Gastroesophageal sphincter (tissue), 3 donors: Measurements from ENCODE around the gene LYPD1.

Source experiments
- EP300 ChIP-seq: sonication (generic); formaldehyde crosslinking; IDR thresholded peaks from one replicate; pipeline ENCODE4 v1.6.1; 2017; ENCODE audit warnings: antibody characterized with exemption, mild to moderate bottlenecking
- POLR2A ChIP-seq, 2 donors: fragments of 450-650 bp; IDR thresholded peaks; one replicate each; pipeline ENCODE4 v1.6.1; 2017; ENCODE audit warnings: antibody characterized with exemption in 2 of 2, mild to moderate bottlenecking in 2 of 2, moderate library complexity in 1 of 2
- POLR2AphosphoS5 ChIP-seq: sonication (generic); formaldehyde crosslinking; IDR thresholded peaks from one replicate; pipeline ENCODE4 v1.6.1; 2017; ENCODE audit warnings: antibody characterized with exemption
- TF ChIP-seq, protein P1 (sequence below), 4 experiments: fragments of 200-600 bp in 2 of 4; fragments of 450-650 bp in 2 of 4; sonication (generic) in 1 of 4; IDR thresholded peaks; one replicate each; pipeline ENCODE4 v1.5.1; 2017 to 2019; ENCODE audit warnings: antibody characterized with exemption in 4 of 4, mild to moderate bottlenecking in 2 of 4, moderate library complexity in 2 of 4

DNA sequence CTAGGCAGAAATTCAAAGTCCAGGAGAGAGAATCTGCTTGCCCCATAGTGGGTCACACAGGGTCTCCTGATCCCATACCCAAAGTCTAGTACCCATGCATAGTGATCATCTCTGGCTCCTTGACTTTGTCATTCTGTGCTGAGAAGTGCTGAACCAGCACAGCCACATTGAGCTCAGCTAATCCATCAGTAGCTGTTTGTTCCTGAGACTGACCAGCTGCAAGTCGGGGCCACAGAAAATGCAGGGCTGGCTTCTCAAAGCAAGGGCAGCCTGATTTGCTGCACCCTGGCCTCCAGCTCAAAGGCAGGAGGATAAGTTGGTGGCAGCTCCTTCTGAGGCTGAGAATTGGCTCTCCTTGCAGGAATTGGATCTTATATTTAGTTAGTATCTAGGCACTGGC is 72.2 kb downstream of the LYPD1 start:
- TF ChIP-seq POLR2A (IDR thresholded peaks at IDR 0.05) (no peak), EP300 (no peak), POLR2AphosphoS5 (no peak)
- TF ChIP-seq, protein P1, sequence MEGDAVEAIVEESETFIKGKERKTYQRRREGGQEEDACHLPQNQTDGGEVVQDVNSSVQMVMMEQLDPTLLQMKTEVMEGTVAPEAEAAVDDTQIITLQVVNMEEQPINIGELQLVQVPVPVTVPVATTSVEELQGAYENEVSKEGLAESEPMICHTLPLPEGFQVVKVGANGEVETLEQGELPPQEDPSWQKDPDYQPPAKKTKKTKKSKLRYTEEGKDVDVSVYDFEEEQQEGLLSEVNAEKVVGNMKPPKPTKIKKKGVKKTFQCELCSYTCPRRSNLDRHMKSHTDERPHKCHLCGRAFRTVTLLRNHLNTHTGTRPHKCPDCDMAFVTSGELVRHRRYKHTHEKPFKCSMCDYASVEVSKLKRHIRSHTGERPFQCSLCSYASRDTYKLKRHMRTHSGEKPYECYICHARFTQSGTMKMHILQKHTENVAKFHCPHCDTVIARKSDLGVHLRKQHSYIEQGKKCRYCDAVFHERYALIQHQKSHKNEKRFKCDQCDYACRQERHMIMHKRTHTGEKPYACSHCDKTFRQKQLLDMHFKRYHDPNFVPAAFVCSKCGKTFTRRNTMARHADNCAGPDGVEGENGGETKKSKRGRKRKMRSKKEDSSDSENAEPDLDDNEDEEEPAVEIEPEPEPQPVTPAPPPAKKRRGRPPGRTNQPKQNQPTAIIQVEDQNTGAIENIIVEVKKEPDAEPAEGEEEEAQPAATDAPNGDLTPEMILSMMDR (IDR thresholded peaks at IDR 0.05), result no peak
